GM12875 (cell line): Measurements from ENCODE around the gene CBFA2T3.

Experiments
- H3K4me3 ChIP-seq: one replicate; pipeline ENCODE4 v1.5.1; 2011; ENCODE audit warnings: low read depth, low read length, control low read depth
- TF ChIP-seq, protein P1 (sequence below): IDR thresholded peaks from 2 replicates; pipeline ENCODE4 v1.5.1; 2011; ENCODE audit warnings: low read depth, mild to moderate bottlenecking, control low read depth, inconsistent platforms, low read length, moderate library complexity, borderline replicate concordance; ENCODE audit not compliant: insufficient read depth

The CBFA2T3 gene

DNA sequence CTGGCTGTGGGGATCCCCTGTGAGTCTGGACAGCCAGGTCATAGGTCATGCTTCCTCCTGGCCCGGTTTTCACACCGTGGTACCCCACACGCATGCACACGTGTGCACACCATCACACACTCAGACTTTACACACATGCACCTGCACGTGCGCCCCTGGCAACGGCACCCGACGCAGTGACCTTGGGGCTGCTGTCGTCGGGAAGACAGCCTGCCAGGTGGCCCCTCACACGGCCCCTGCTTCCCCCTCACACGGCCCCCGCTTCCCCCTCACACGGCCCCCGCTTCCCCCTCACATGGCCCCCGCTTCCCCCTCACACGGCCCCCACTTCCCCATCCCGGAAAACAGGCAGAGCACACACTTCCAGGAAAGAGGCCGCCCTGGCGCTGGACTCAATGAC, 45.1 kb downstream of the CBFA2T3 start:
- TF ChIP-seq, protein P1, sequence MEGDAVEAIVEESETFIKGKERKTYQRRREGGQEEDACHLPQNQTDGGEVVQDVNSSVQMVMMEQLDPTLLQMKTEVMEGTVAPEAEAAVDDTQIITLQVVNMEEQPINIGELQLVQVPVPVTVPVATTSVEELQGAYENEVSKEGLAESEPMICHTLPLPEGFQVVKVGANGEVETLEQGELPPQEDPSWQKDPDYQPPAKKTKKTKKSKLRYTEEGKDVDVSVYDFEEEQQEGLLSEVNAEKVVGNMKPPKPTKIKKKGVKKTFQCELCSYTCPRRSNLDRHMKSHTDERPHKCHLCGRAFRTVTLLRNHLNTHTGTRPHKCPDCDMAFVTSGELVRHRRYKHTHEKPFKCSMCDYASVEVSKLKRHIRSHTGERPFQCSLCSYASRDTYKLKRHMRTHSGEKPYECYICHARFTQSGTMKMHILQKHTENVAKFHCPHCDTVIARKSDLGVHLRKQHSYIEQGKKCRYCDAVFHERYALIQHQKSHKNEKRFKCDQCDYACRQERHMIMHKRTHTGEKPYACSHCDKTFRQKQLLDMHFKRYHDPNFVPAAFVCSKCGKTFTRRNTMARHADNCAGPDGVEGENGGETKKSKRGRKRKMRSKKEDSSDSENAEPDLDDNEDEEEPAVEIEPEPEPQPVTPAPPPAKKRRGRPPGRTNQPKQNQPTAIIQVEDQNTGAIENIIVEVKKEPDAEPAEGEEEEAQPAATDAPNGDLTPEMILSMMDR = no peak
- no peak overlapping the region for H3K4me3 ChIP-seq

DNA sequence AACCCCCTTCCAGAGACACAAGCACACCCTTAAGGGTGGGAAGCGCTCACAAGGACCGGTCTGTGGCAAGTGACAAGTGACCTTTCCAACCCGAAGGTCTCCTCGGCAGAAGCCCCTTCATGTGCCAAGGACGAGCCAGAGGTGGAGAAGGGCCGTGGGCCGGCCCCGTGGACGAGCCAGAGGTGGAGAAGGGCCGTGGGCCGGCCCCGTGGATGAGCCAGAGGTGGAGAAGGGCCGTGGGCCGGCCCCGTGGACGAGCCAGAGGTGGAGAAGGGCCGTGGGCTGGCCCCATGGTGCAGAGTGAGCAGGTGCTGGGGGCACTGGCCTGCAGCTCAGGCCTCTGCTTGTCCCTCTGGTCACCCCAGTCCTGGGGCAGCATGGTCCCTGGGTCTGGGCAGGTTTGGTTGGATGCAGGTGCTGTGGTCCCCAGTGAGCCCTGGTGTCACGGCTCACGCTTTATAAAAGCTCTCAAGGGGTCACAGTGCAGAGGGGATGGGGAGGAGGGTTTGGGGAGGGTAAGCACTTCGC, 45.6 kb downstream of the CBFA2T3 start:
- no peak overlapping the region for H3K4me3 ChIP-seq
- TF ChIP-seq, protein P1 = no peak

DNA sequence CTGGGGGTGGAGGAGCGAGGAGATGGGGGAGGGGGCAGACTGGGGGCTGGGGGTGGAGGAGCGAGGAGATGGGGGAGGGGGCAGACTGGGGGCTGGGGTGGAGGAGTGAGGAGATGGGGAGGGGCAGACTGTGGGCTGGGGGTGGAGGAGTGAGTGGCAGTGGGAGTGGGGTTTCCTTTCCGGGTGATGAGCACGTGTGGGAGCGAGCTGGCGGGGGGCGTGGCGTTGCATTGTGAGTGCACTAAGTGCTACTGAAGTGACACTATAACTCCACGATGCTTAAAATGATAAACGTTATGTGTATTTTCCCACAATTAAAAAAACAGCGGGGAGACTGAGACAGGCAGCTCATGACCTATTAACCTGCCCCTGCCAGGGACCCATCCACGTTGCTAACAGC, 46.3 kb downstream of the CBFA2T3 start:
- H3K4me3 ChIP-seq = no peak overlapping the region
- TF ChIP-seq, protein P1 = no peak

DNA sequence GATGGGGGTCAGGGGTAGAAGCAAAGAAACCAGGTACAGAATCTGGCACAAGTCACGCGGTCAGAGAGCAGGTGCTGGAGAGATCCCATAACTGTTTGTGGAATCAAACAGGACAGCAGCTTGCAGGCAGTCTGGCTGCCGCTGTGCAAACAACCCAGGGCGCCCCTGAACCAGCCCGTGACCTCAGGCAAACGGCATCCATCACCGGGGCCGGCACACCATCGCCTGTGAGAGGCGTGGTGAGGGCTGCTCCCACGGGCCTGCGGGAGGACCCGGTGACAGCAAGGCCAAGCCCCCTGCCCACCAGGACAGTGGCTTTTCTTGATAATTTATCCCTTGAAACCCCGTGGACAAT, 47.9 kb downstream of the CBFA2T3 start:
- TF ChIP-seq, protein P1 = no peak
- H3K4me3 ChIP-seq = no peak overlapping the region

DNA sequence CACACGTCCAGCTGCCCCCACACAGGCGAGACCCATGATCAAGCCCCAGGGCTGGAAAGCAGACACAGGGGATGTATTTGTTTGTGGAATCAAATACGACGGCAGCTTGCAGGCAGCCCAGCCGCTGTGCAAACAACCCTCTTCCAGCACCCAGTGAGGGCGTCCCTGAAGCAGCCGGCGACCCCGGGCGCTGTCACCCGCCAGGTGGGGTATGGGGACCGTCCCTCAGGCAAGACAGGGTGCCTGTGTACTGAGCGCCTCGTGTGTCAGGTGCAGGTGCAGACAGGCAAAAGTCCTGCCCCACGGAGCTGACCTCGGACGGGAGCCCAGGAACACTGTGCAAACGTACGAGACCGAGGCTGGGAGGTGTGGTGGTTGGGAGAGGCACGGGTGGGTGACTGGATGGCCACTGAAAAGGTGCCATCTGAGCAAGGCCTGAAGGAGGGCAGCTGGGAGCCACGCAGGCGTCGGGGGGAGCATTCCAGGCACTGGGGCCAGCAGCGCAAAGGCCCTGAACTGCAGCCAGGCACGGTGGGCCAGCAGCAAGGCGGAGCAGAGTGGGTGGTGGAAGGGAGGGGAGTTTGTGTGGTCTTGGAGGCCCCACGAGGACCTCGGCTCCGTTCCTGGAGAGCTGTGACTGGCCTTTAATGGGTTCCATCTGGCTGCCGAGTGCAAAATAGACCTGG, 48.5 kb downstream of the CBFA2T3 start:
- H3K4me3 ChIP-seq = no peak overlapping the region

DNA sequence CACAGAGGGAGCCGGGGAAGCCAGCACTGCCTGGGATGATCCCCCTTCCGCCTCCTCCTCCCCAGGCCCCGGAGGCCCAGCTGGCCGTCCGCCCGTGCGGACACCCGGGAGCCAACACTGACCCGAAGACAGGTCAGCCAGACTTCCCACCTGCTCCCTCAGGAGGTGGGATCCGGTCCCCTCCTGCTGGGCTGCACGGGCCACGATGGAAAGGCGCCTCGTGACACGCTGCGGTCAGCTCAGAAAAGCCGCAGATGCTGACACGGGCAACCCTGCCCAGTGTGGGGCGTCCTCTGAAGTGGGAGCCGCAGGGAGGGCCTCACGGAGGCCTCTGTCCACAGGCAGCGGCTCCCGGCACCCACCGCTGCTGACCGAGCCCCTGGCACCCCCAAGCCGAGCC, 49.3 kb downstream of the CBFA2T3 start:
- no peak overlapping the region for H3K4me3 ChIP-seq
- TF ChIP-seq, protein P1 = no peak

More for the DNA sequence above, 48.5 kb downstream of the CBFA2T3 start:
- TF ChIP-seq, protein P1 = no peak

DNA sequence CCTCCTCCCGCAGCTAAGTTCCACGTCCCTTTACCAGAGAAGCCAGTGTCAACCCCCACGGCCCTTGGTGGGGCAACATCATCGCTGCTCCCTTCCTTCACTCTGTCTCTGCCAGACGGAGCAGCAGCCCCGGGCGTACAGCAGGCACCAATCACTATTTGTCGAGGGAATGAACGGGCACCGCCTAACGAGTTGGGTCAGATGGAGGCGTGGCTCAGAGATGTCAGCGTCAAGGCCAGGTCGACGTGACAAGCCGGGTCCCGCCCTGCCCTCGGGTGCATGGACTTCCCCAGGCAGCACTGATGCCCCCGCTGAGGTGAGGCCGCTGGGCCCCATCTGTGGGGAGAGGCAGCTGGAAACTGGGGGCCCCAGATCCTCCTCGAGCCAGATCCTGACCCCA, 50.0 kb downstream of the CBFA2T3 start:
- TF ChIP-seq, protein P1 = no peak
- no peak overlapping the region for H3K4me3 ChIP-seq
